GM18505 (cell line): ENCODE data around the gene FADS2.

Experiments used
- ATAC-seq: cut with Tn5 transposase; IDR thresholded peaks from one replicate; pipeline ENCODE4 v1.9.1; 2021; ENCODE audit not compliant: unreplicated experiment
- POLR2A ChIP-seq: IDR thresholded peaks from 4 replicates; pipeline ENCODE4 v1.6.1; 2011; ENCODE audit warnings: borderline replicate concordance; ENCODE audit not compliant: insufficient read depth, insufficient read length; ENCODE audit errors: extremely low read depth

The FADS2 gene

DNA sequence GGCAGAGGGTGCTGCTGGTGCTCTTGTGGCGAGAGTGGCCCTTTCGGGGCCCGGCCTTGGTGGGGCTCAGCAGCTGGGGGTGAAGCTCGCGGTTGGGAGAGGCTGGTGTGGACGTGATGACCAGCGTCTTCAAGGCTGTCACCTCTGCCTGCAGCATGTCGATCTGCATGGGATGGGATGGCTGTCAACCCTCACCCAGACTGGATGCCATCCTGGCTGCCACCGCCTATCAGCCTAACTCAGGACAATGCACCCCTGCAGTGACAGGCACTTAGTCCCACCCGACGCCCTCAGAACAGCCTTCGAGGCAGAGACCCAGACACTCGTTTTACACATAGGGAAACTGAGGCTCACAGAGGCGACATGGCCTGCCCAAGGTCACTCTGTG, 78.4 kb downstream of the FADS2 start:
- TF ChIP-seq POLR2A: no peak
- no peak for ATAC-seq

DNA sequence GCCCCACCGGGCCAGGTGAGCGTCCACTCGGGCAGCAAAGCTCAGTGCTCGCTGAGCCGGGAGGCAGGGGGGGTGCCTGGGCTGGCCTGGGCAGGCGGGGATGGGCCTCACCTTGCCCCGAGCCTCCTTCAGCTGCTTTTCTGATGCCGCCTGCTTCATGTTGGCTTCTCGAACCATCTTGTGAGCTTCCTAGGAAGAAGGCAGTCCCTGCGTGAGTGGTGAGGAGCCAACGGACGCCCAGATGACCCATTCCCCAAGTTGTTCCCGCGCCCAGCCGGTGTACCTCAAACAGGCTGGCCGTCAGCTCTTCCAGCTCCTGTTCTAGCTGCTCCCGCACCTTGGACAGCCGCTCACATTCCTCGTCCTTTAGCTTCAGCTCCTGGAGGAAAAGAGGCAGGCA, 79.2 kb downstream of the FADS2 start:
- no peak for ATAC-seq
- TF ChIP-seq POLR2A: no peak

DNA sequence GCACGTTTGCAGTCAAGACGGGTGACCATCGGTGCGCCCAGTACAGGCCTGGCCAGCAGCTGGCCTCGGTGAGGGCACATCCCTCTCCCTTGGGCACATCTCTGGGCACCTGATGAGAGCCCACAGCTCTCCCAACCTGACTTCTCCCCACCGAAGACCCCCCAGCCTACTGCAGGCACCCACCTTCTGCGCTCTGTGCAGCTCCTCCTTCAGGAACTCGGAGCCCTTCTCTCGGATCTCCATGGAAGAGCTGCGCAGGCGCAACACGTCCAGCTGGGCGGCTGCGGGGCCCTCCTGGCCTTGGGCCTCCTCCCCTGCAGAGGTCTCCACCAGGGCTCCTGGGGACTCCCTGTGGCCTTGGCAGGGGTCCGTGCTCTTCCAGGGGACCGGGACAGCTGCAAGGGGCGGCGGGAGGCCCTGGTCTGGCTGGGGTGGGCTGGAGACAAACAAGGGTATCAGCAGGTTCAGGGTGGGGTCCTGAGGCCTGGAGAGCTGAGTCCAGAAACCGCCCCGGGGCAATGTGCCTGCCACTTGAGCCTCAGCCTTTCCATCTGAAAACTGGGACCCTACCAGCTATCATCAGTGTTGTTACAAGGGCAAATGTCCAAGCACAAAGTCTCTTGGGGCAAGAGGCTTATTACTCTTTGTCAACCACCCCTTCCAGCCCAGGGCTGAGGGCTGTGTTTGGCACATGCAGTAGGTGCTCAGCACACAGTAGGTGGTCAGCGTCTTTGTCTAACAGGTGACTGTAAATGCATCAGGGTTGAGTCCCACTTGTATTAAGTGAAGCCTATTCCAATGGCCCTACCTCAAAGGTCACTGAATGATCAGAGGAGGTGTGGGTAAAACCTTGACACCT, 80.0 kb downstream of the FADS2 start:
- ATAC-seq: no peak
- TF ChIP-seq POLR2A: no peak

DNA sequence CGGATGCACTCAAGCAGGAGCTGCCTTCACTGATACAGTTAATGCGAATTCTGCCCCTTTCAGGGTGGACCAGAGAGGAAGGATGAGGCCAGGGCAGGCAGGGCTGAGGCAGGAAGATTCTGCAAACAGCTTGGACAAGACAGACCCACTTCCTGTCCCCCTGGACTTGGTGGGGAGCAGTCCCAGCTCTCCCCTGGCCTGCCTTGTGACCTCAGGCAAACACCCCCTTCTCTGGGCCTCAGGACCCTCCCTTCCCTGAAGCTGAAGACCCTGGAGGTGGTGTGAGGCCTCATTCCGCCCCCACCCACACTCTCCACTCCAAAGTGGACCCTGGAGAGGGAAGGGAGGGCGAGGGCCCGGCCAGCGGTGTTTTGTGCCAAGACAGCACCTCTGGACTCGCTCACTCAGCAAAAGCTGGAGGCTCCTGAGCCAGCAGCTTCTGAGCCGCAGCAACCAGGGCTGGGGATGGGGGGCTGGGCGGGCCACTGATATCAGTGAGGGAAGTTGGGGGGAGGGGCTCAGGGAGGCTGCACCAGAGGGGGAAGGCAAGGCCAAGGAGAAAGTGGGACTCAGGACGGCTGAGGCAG, 80.7 kb downstream of the FADS2 start:
- TF ChIP-seq POLR2A: no peak

DNA sequence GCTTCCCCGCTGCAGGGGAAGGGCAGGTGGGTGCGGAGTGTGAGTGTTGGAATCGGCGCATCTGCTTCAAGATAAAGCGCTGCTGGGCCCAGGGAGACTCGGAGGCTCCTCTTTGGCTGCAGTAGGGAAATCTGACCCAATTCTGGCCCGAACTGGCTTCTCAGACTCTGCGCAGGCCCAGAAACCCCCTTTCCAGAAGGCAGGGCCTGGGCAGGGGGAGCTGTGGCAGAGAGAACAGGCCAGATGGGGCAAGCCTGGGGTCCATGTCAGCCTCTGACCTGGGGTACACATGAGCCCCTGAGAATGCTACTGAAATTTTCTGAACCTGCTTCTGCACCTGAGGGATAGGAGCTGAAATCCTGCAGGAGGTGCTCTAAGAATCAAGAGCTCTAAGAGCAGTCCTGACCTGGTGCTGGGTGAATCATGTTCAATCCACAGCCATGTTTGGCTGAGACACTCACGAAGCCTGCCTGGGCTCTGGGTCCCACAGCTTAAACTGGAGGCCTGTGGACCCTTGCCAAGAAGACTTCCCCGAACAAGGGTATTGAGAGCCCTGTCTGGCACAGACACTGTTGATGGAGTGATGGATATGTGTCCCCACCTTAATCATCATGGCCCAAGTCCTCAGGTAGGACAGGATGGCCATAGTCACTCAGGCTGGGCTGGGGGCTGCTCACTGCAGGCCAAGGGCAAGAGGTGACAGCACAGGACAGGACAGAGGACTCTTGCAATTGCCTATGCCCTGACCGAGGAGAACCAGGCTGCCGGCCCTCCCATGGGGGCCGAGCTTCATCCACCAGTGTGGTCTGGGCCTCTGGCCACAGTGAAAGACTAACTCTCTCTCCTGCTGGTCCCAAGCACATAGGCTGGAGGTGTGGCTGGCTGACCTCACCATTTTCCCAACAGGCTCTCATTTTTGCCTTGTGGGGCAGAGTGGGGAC, 82.4 kb downstream of the FADS2 start:
- ATAC-seq: no peak

More for the DNA sequence above, 80.7 kb downstream of the FADS2 start:
- ATAC-seq: no peak

DNA sequence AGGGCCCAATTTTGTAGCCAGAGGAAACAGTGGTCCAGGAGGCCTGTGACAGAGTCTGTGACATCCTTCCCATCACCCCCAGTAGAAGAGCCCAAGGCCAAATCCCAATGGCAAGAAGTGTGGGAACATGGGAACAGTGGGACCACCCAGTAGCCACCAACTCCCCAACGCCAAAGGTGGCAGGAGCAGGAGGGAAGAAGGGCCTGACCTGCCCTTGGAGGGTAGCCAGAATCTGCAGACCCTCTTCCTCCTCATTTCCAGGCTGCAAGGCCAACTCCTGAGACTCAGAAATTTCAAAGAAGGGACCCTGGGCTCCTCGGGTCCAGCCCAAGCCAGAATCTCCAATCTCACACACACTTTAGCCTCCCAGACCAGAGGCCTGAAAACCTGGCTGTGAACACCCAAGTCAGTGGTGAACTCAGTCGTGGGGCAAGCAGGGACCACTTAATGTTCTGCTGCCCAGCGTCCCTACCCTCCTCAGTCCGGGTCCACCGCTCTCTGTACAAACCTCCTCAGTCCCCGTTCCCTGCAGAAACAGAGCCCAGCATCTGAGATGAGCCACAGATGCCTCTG, 83.1 kb downstream of the FADS2 start:
- TF ChIP-seq POLR2A: no peak
- ATAC-seq: no peak

More for the DNA sequence above, 82.4 kb downstream of the FADS2 start:
- TF ChIP-seq POLR2A: no peak

DNA sequence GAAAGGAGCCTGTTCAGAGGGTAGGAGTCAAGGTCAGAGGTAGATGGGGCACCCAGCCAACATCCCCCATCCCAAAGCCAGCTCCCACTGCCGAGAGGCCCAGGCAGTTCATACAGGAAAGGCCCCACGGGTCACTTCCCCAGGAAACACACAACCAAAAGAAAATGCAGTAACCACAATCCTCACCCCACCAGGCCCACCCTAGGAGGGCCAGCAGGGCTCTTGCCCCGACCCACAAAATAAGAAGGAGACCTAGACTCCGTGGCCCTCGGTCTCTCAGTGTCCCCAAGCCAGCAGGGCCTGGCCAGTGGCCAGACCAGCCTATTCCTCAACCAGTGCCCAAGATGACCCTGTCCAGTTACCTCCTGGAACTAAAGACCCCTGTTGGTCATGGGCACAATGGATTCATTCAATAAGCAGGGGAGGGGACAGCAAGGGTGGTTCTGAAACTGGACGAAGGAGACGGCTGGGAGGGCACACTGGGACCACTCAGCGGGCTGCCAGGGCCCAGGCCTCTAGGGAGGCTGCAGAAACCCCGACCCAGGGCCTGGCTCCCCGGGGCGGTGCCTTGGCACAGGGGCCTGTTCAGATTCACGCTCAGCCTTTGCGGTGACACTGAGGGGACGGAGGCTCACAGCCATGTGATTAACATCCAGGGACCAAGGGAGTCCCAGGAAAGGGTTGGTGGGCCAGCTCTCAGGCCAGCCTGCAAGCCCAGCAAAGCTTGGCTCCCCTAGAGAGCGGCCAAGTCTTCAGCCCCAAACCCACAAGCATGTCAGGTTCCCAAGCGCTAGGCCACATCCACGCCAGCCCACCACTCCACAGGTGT, 83.8 kb downstream of the FADS2 start:
- no peak for ATAC-seq
- TF ChIP-seq POLR2A: no peak

DNA sequence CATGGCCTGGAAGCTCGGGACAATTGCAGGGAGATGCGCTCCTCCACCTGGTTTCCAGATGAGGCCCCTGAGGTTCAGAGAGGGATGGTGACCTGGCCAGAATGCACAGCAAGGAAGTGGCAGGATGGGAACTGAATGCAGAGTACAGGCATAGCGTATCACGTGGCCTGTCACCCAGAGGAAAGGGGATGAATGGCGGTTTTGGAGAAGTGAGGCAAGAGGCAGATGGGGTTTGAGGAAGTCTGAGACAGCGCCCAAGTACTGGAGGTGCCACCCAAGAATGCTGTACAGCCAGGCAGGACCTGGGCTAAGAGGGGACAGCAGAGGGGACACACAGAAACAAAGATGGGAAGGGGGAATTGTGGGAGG, 84.4 kb downstream of the FADS2 start:
- ATAC-seq: no peak
- no peak for TF ChIP-seq POLR2A

DNA sequence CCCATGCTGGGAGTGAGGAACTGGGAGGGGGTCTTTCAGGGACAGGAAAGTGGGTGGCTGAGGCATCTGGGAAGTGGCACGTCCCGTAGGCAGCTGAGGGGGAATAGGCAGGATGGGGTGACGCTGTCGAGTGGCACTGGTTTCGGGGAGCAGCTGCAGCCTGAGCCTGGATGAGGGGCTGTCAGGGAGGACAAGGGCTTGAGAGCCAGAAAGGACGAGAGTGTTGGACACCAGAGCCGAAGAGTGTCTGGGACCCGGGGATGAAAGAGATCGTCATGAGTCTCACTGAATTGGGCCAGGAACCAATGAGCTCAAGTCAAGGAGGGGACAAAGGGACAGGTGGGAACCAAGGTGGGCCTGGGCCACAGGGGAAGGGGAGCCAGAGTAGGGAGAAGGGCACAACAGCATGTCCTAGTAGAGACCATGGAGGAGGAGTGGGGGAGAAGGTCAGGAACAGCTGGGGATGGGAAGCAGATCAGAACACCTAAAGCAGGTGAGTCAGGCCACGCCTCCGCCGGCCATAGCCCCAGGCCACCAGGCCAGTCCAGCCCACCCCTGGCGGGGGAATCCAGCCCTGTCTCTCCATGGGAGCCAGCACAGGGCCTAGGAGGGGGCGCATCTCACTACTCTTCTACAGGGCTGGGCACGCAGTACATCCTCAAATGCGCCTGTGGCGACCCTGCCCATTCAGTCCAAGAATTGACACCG, 85.0 kb downstream of the FADS2 start:
- ATAC-seq: no peak
- TF ChIP-seq POLR2A: no peak

DNA sequence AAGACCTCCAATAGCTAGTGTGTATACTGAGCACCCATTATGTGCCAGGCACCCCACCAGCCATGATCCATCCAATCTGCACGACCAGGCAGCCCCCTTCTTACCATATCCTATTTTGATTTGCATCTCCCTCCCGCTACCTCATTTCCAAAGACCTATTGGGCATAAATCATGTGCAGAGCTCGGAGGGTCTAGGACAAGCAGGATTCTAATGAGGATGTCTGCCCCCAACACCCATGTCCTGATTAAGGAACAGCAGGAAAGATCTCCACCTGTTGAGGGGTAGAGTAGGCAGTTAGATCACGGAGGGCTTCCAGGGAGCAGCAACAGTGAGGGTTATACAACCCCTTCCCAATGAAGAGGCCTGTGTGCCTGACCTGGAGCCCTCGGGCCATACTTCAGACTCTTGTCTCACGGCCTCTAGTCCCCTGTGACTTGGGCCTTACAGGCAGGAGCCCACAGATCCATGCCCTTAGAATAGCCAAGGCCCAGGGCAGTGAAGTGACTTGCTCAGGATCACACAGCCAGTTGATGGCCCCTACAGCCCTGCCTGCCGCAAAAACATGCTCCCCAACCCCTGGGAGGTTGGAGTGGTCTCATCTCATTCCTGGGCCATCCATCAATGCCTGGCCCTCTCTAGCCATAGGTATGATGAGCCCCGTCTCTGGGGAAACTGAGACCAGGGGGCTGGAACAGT, 85.7 kb downstream of the FADS2 start:
- no peak for TF ChIP-seq POLR2A
- ATAC-seq: no peak

DNA sequence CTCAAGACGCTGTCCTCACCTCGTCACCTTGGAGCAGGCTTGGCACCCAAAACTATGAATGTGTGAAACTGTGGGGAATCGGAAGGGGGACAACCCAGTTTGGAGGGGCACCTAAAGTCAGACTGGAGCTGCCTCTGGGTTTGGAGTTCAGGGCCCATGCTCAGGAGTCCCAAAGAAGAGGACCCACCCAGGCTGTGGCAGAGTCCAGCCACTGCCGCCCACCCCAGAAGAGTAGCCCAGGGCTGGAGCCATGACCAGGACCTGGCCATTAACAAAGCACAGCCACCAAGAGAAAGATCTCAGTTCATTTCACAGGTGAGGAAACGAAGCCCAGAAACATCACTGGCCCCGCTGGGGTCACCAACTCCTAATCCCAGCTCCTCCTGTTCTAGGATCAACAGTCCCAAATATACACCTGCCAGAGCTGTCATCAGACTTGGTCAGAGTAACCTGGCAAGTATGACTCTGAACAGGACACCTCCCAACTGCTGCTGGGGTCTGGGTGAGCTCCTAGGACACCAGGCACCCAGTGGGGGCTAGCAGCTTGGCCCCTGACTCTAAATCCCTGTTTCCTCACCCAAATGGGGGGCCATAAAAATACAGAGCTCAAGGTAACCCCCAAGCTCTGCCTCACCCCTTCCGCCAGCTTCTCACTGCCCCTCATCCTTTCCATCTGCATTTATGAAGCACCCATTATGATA, 86.5 kb downstream of the FADS2 start:
- TF ChIP-seq POLR2A: no peak
- no peak for ATAC-seq
